ENCODE results near the gene SDE2. TPM values are rescaled to one million over a fixed set of nuclear protein-coding genes. Genes with fewer than 3 reads are reported as not detected.

Gene SDE2
- total and polyA plus RNA-seq, 12 donors: 3.1 to 20.3 (median 13.1) TPM

DNA sequence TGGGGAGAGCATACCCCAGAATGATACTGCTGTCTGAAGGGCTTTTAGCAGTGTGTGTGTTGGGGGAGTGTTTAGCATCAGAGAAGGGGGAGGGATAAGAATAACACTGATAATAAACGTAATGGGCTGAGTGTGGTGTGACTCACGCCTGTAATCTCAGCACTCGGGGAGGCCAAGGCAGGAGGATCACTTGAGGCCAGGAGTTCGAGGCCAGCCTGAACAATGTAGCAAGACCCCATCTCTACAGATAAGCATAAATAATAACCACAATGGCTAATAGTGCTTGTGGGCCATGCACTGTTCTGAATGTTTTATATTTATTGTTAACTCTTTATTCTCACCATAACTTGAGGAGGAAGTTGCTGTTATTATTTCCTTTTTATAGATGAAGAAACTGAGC is 55.6 kb downstream of the SDE2 start:
- no peak for ATAC-seq
- peaks cover 0 to 4% (median 0%) of the 10 kb centered on the region in 7 donors for H3K27me3 ChIP-seq
- H3K4me1 ChIP-seq: peaks cover 12 to 42% (median 30%) of the 10 kb centered on the region in 9 donors
- DNase-seq: no peak
- TF ChIP-seq, protein P1, sequence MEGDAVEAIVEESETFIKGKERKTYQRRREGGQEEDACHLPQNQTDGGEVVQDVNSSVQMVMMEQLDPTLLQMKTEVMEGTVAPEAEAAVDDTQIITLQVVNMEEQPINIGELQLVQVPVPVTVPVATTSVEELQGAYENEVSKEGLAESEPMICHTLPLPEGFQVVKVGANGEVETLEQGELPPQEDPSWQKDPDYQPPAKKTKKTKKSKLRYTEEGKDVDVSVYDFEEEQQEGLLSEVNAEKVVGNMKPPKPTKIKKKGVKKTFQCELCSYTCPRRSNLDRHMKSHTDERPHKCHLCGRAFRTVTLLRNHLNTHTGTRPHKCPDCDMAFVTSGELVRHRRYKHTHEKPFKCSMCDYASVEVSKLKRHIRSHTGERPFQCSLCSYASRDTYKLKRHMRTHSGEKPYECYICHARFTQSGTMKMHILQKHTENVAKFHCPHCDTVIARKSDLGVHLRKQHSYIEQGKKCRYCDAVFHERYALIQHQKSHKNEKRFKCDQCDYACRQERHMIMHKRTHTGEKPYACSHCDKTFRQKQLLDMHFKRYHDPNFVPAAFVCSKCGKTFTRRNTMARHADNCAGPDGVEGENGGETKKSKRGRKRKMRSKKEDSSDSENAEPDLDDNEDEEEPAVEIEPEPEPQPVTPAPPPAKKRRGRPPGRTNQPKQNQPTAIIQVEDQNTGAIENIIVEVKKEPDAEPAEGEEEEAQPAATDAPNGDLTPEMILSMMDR (IDR thresholded peaks at IDR 0.05): no peak
- H3K9me3 ChIP-seq: no peaks in the 10 kb centered on the region
- H3K36me3 ChIP-seq: no peaks in the 10 kb centered on the region
- 84 to 88% methylated on average over 4 of the region's 4 CpGs for WGBS, 2 donors
- H3K27ac ChIP-seq: peak overlapping the region in 1 of 10 donors; percentile 37
- no peak overlapping the region for H3K4me3 ChIP-seq
- intact Hi-C loops (cut with DNase I): no loop called here

DNA sequence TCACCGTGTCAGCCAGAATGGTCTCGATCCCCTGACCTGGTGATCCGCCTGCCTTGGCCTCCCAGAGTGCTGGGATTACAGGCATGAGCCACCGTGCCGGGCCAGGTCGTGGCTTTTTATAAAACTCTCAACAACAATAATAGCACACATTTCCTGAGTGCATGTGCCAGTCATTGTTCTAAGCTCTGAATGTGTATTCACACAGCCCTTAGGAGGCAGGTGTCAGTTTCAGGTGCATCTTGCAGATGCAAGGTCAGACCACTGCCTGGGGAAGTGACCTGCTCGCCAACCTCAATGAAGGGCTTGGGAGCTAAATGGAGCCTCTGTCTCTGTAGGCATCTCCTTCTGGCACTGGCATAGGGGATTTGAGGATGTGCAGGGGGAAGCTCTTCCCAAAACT is 56.6 kb downstream of the SDE2 start:
- WGBS, 2 donors: 52 to 56% methylated on average over 7 of the region's 7 CpGs
- intact Hi-C loops (cut with DNase I): no loop called here
- DNase-seq (peak in 1 of 2 donors; percentile 31), ATAC-seq (peak in 6 of 8 donors; percentile 37 to 79 (median 53))
- Histone ChIP-seq H3K36me3 (no peaks in the 10 kb centered on the region), H3K27me3 (no peaks in the 10 kb centered on the region), H3K9me3 (no peaks in the 10 kb centered on the region), H3K4me3 (no peak overlapping the region), H3K4me1 (peaks cover 12 to 42% (median 30%) of the 10 kb centered on the region in 9 donors), H3K27ac (peak overlapping the region in 5 of 10 donors; percentile 32 to 84 (median 74))
- TF ChIP-seq, protein P1 (IDR thresholded peaks at IDR 0.05): no peak

DNA sequence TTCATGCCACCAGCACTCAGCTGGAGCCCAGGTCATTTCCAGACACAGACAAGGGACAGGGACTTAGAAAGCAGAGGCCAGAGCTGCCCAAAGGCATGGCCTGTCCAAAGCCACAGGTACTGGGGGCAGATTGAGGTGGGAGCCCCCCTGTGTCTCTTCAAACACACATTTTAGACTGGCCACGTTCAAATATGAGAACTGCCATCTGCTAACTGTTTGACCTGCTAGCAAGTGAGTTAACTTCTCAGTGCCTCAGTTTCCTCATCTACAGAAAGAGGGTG is 57.3 kb downstream of the SDE2 start:
- intact Hi-C loops (cut with DNase I): no loop called here
- no peaks in the 10 kb centered on the region for H3K9me3 ChIP-seq
- ATAC-seq (peak in 1 of 8 donors; percentile 8), DNase-seq (no peak)
- 22 to 36% methylated on average over 1 of the region's 1 CpG for WGBS, 2 donors
- H3K27ac ChIP-seq: peak overlapping the region in 6 of 10 donors; percentile 27 to 84 (median 72)
- H3K4me3 ChIP-seq: no peak overlapping the region
- TF ChIP-seq, protein P1 (IDR thresholded peaks at IDR 0.05): no peak
- peaks cover 12 to 42% (median 30%) of the 10 kb centered on the region in 9 donors for H3K4me1 ChIP-seq
- H3K27me3 ChIP-seq: no peaks in the 10 kb centered on the region
- H3K36me3 ChIP-seq: no peaks in the 10 kb centered on the region

DNA sequence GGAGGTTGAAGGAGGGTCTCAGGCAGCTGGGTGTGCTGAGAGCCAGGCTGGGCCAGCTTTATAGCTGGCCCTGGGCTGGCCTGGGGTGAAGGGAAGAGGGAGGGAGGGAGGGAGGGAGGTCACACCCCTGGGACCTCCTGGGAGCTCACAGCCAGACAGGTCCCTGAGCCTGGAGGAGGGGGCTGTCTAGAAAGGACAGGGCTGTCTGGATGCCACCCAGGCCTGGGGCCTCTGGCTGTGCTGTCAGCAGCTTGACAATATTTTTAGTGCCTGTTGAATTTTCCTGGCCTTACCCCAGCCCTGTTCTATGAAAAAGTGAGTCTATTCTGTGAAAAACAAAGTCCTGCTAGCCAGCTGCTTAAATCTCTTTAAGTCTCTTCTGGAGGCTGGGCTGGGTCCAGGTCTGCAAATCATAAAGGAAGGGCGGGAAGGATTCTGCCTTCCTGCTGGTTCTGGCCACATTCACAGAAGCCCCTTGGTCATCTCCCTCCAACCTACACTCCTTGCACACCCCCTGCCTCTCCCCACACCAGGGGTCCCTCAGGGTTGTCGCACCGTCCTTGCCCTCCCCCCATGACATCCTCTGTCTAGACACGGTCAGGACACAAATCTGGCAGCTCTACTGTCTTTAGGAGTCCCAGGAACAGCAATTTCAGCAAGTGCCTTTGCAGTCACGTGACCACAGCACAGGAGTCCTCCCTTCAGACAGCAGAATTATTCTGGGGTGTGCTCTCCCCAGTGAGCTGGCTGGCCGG is 57.8 kb downstream of the SDE2 start, which contains the start of gene LEFTY2:
Gene LEFTY2, minus strand, starts transcription at position 34 of the 755 bp plus-strand sequence. CDS start 80 bp downstream, outside the sequence.
- no peaks in the 10 kb centered on the region for H3K36me3 ChIP-seq
- TF ChIP-seq, protein P1 (IDR thresholded peaks at IDR 0.05): no peak
- peaks cover 12 to 42% (median 30%) of the 10 kb centered on the region in 9 donors for H3K4me1 ChIP-seq
- peak within 1 kb of the TSS in 9 of 10 donors; percentile 27 to 84 (median 62) for H3K27ac ChIP-seq
- H3K9me3 ChIP-seq: no peaks in the 10 kb centered on the region
- DNase-seq (peak in 1 of 2 donors; percentile 31), ATAC-seq (peak; percentile 25 to 66 (median 48))
- intact Hi-C loops (cut with DNase I): no loop called here
- peak within 1 kb of the TSS in 2 of 10 donors; percentile 8 to 15 for H3K4me3 ChIP-seq
- 26 to 35% methylated on average over 6 of the region's 6 CpGs for WGBS, 2 donors
- H3K27me3 ChIP-seq: no peaks in the 10 kb centered on the region
